KMS-11 (cell line): ENCODE measurements around the gene STAB1.

ENCODE experiments used
- H2AFZ ChIP-seq: fragments of 200-600 bp; sonication (generic); 2 replicates; pipeline ENCODE4 v1.6.1; 2016; ENCODE audit warnings: antibody characterized with exemption, mixed run types, low read depth
- H3K27ac ChIP-seq: fragments of 200-600 bp; sonication (generic); 2 replicates; pipeline ENCODE4 v1.6.1; 2016; ENCODE audit warnings: mild to moderate bottlenecking, mixed run types
- H3K27me3 ChIP-seq: fragments of 200-600 bp; sonication (generic); 2 replicates; pipeline ENCODE4 v1.6.1; 2017; ENCODE audit warnings: mild to moderate bottlenecking, low read depth, mixed run types, moderate library complexity; ENCODE audit not compliant: insufficient read depth
- H3K36me3 ChIP-seq: fragments of 200-600 bp; sonication (generic); 2 replicates; pipeline ENCODE4 v1.6.1; 2017; ENCODE audit warnings: mild to moderate bottlenecking, mixed run types; ENCODE audit not compliant: insufficient read depth
- H3K4me1 ChIP-seq: fragments of 200-600 bp; sonication (generic); 2 replicates; pipeline ENCODE4 v1.6.1; 2016; ENCODE audit warnings: mild to moderate bottlenecking, low read depth, mixed run types; ENCODE audit not compliant: poor library complexity, severe bottlenecking
- H3K4me2 ChIP-seq: fragments of 200-600 bp; sonication (generic); 2 replicates; pipeline ENCODE4 v1.7.0; 2016; ENCODE audit warnings: mild to moderate bottlenecking, mixed run types
- H3K4me3 ChIP-seq: fragments of 200-600 bp; sonication (generic); IDR thresholded peaks from 2 replicates; pipeline ENCODE4 v1.6.1; 2017; ENCODE audit warnings: low read depth, low read length, mixed read lengths; ENCODE audit not compliant: insufficient read depth
- H3K79me2 ChIP-seq: fragments of 200-600 bp; sonication (generic); 2 replicates; pipeline ENCODE4 v1.6.1; 2016; ENCODE audit warnings: low read depth, mixed run types; ENCODE audit not compliant: insufficient read depth
- H3K9ac ChIP-seq: fragments of 200-600 bp; sonication (generic); 2 replicates; pipeline ENCODE4 v1.6.1; 2016; ENCODE audit warnings: mild to moderate bottlenecking, mixed run types
- H4K20me1 ChIP-seq: fragments of 200-600 bp; sonication (generic); 2 replicates; pipeline ENCODE4 v1.6.1; 2016; ENCODE audit warnings: mild to moderate bottlenecking, mixed run types; ENCODE audit not compliant: insufficient read depth
- CTCF ChIP-seq: fragments of 200-600 bp; sonication (generic); conservative IDR thresholded peaks from 2 replicates; pipeline ENCODE4 v1.6.1; 2017; ENCODE audit warnings: low read depth, mild to moderate bottlenecking, antibody characterized with exemption, low read length, moderate library complexity, mixed read lengths

The STAB1 gene

GRCh38 chr3:52494886-52495495 is at the start of gene STAB1:
TSS of gene STAB1 (plus strand) at chr3:52495338. CDS start at chr3:52495414, 76 bp downstream.
- Histone ChIP-seq H2AFZ (no peak within 1 kb of the TSS), H3K27ac (no peak within 1 kb of the TSS), H3K4me3 (no peak within 1 kb of the TSS), H3K9ac (no peak within 1 kb of the TSS), H3K36me3 (no peaks in the 10 kb centered on the region), H3K79me2 (no peaks in the 10 kb centered on the region), H3K27me3 (no peaks in the 10 kb centered on the region), H4K20me1 (no peaks in the 10 kb centered on the region), H3K4me2 (no peak within 1 kb of the TSS), H3K4me1 (no peaks in the 10 kb centered on the region)
- TF ChIP-seq CTCF: no peak

- Histone ChIP-seq H2AFZ (no peak overlapping the region), H3K27me3 (no peaks in the 10 kb centered on the region), H3K36me3 (no peaks in the 10 kb centered on the region), H3K4me2 (no peak overlapping the region), H3K27ac (no peak overlapping the region), H3K79me2 (no peaks in the 10 kb centered on the region), H4K20me1 (no peaks in the 10 kb centered on the region), H3K4me1 (no peaks in the 10 kb centered on the region), H3K4me3 (no peak overlapping the region), H3K9ac (no peak overlapping the region)
- TF ChIP-seq CTCF: no peak
These were observed 49.1 kb upstream of the STAB1 start for GRCh38 chr3:52446042-52446441.

GRCh38 chr3:52446631-52447511 is 48.3 kb upstream of the STAB1 start:
- peak; percentile 95 for TF ChIP-seq CTCF
- peak overlapping the region; percentile 26; the same call in 1 of the 2 replicates for H2AFZ ChIP-seq
- no peaks in the 10 kb centered on the region for H3K27me3 ChIP-seq
- H3K79me2 ChIP-seq: no peaks in the 10 kb centered on the region
- H3K4me2 ChIP-seq: no peak overlapping the region
- H3K36me3 ChIP-seq: no peaks in the 10 kb centered on the region
- no peak overlapping the region for H3K27ac ChIP-seq
- H3K4me3 ChIP-seq: no peak overlapping the region
- no peak overlapping the region for H3K9ac ChIP-seq
- no peaks in the 10 kb centered on the region for H4K20me1 ChIP-seq
- no peaks in the 10 kb centered on the region for H3K4me1 ChIP-seq

GRCh38 chr3:52447512-52448355 is 47.4 kb upstream of the STAB1 start:
- H3K79me2 ChIP-seq: no peaks in the 10 kb centered on the region
- no peaks in the 10 kb centered on the region for H3K36me3 ChIP-seq
- no peaks in the 10 kb centered on the region for H3K27me3 ChIP-seq
- no peak for TF ChIP-seq CTCF
- no peak overlapping the region for H3K9ac ChIP-seq
- no peak overlapping the region for H3K4me3 ChIP-seq
- no peaks in the 10 kb centered on the region for H4K20me1 ChIP-seq
- no peak overlapping the region for H2AFZ ChIP-seq
- no peak overlapping the region for H3K27ac ChIP-seq
- no peak overlapping the region for H3K4me2 ChIP-seq
- no peaks in the 10 kb centered on the region for H3K4me1 ChIP-seq
